Activated naive CD4-positive, alpha-beta T cell treated with anti-CD3 and anti-CD28 coated beads, Interleukin-2, amount 10 ng/mL, durations not matched to agents 7 days and 5 days (primary cell): Measurements from ENCODE around the gene CEP57L1.
A peak's percentile ranks its signal among the peaks of the same experiment; 100 is the strongest.
"Not testable (repeated sequence)": the region's sequence is repeated elsewhere in the genome, so short reads cannot be mapped to it uniquely, and the experiment has no call there.

Source experiments
- CTCF ChIA-PET: fragments of 350-600 bp; sonication (Branson Sonifier 250); formaldehyde crosslinking; loops from one replicate; lab custom pipeline; 2021; ENCODE audit warnings: antibody characterized with exemption; lab: Charles Lee
- DNase-seq: peaks from one replicate; pipeline ENCODE4 v3.0.0-alpha.2; 2020
- H3K27ac Mint-ChIP-seq: one replicate; pipeline ENCODE4 v1.8.0; 2021; ENCODE audit warnings: mild to moderate bottlenecking, moderate library complexity, mixed read lengths
- H3K27me3 Mint-ChIP-seq: one replicate; pipeline ENCODE4 v1.8.0; 2021; ENCODE audit warnings: mild to moderate bottlenecking, mixed read lengths
- H3K36me3 Mint-ChIP-seq: one replicate; pipeline ENCODE4 v1.8.0; 2021; ENCODE audit warnings: mixed read lengths
- H3K4me1 Mint-ChIP-seq: one replicate; pipeline ENCODE4 v1.8.0; 2021; ENCODE audit warnings: mixed read lengths
- H3K4me3 Mint-ChIP-seq: one replicate; pipeline ENCODE4 v1.8.0; 2021; ENCODE audit warnings: mild to moderate bottlenecking, moderate library complexity, mixed read lengths
- H3K9me3 Mint-ChIP-seq: one replicate; pipeline ENCODE4 v1.8.0; 2021; ENCODE audit warnings: mixed read lengths

Gene CEP57L1

GRCh38 chr6:109183109-109183650 lies 87.9 kb downstream of the CEP57L1 start:
- Mint-ChIP-seq H3K27me3 (peaks cover 35% of the 10 kb centered on the region), H3K4me1 (no peaks in the 10 kb centered on the region), H3K9me3 (no peaks in the 10 kb centered on the region), H3K4me3 (no peak overlapping the region), H3K36me3 (no peaks in the 10 kb centered on the region), H3K27ac (no peak overlapping the region)
- CTCF ChIA-PET, result interaction anchor here (1.0 to 2.6 kb wide), 4 partner anchors 200 to 343 kb away, joined by 3 to 14 read pairs (median 5); partner anchors contain the start of gene CD164
- no peak for DNase-seq

DNA sequence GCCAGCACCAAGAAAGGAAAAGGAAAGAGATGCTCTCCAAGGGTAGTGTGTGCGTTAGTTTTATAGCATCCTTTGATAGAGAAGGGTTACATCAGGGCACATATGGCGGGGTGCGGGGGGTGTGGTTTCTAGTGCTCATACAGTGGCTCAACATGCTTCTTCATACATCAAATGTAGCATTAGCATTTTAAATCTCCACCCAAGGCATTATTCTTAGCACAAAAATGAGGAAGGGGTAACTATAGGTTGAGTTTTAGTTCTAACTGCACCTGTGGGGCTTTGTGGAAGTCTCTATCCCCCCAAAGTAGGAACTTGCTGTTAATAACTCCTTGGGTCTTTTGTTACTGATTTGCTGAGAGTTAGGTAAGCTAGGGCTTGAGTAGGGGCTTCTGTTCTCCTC lies 89.3 kb downstream of the CEP57L1 start:
- peaks cover 35% of the 10 kb centered on the region for H3K27me3 Mint-ChIP-seq
- no peaks in the 10 kb centered on the region for H3K9me3 Mint-ChIP-seq
- no peak for DNase-seq
- CTCF ChIA-PET, result interaction anchor here (0.6 to 2.6 kb wide), 2 partner anchors 160 to 199 kb away, joined by 3 to 14 read pairs; partner anchors contain the start of gene CD164
- H3K27ac Mint-ChIP-seq, result no peak overlapping the region
- no peaks in the 10 kb centered on the region for H3K4me1 Mint-ChIP-seq
- no peak overlapping the region for H3K4me3 Mint-ChIP-seq
- no peaks in the 10 kb centered on the region for H3K36me3 Mint-ChIP-seq

GRCh38 chr6:109186012-109186411 lies 90.7 kb downstream of the CEP57L1 start:
- Mint-ChIP-seq H3K27ac (no peak overlapping the region), H3K27me3 (peaks cover 30% of the 10 kb centered on the region), H3K9me3 (peaks cover 5% of the 10 kb centered on the region), H3K4me3 (no peak overlapping the region), H3K4me1 (no peaks in the 10 kb centered on the region), H3K36me3 (peaks cover 3% of the 10 kb centered on the region)
- DNase-seq, result no peak
- CTCF ChIA-PET, result interaction anchor here (0.6 to 5.0 kb wide), 3 partner anchors 198 to 519 kb away, joined by 3 to 118 read pairs (median 4); partner anchors contain the start of genes CD164, PPIL6 and SMPD2

- no peak overlapping the region for H3K4me3 Mint-ChIP-seq
- CTCF ChIA-PET, result interaction anchor here (0.8 to 5.0 kb wide), 21 partner anchors 8 to 852 kb away, joined by 3 to 118 read pairs (median 4); partner anchors contain the start of genes CD164, PPIL6 and SMPD2
- peak; percentile 73 for DNase-seq
- H3K36me3 Mint-ChIP-seq, result peaks cover 5% of the 10 kb centered on the region
- H3K27me3 Mint-ChIP-seq, result peaks cover 31% of the 10 kb centered on the region
- no peak overlapping the region for H3K27ac Mint-ChIP-seq
- no peaks in the 10 kb centered on the region for H3K4me1 Mint-ChIP-seq
- peaks cover 17% of the 10 kb centered on the region for H3K9me3 Mint-ChIP-seq
Measured at GRCh38 chr6:109187399-109188114, 92.2 kb downstream of the CEP57L1 start.

- no peak for DNase-seq
- no peak overlapping the region for H3K27ac Mint-ChIP-seq
- H3K4me3 Mint-ChIP-seq, result no peak overlapping the region
- H3K4me1 Mint-ChIP-seq, result no peaks in the 10 kb centered on the region
- H3K36me3 Mint-ChIP-seq, result peaks cover 5% of the 10 kb centered on the region
- peaks cover 31% of the 10 kb centered on the region for H3K27me3 Mint-ChIP-seq
- peaks cover 20% of the 10 kb centered on the region for H3K9me3 Mint-ChIP-seq
- CTCF ChIA-PET, result interaction anchor here (0.8 to 5.0 kb wide), 22 partner anchors 8 to 852 kb away, joined by 3 to 118 read pairs (median 4); partner anchors contain the start of gene CD164
Measured at GRCh38 chr6:109188115-109188411, 92.8 kb downstream of the CEP57L1 start.

GRCh38 chr6:109191368-109191767 lies 96.1 kb downstream of the CEP57L1 start:
- CTCF ChIA-PET, H3K36me3 Mint-ChIP-seq, H3K4me3 Mint-ChIP-seq, DNase-seq, H3K4me1 Mint-ChIP-seq, H3K27ac Mint-ChIP-seq: not testable (repeated sequence)
- peaks cover 22% of the 10 kb centered on the region for H3K9me3 Mint-ChIP-seq
- peaks cover 11% of the 10 kb centered on the region for H3K27me3 Mint-ChIP-seq

- peaks cover 3% of the 10 kb centered on the region for H3K4me1 Mint-ChIP-seq
- H3K27me3 Mint-ChIP-seq, result peaks cover 6% of the 10 kb centered on the region
- H3K27ac Mint-ChIP-seq, result no peak overlapping the region
- DNase-seq, result no peak
- peaks cover 22% of the 10 kb centered on the region for H3K9me3 Mint-ChIP-seq
- no peak overlapping the region for H3K4me3 Mint-ChIP-seq
- CTCF ChIA-PET, result no interaction called here
- H3K36me3 Mint-ChIP-seq, result peaks cover 5% of the 10 kb centered on the region
Measured at GRCh38 chr6:109192865-109193264, 97.6 kb downstream of the CEP57L1 start.

- peaks cover 8% of the 10 kb centered on the region for H3K27me3 Mint-ChIP-seq
- peaks cover 3% of the 10 kb centered on the region for H3K4me1 Mint-ChIP-seq
- no peak overlapping the region for H3K4me3 Mint-ChIP-seq
- no peak for DNase-seq
- peaks cover 22% of the 10 kb centered on the region for H3K9me3 Mint-ChIP-seq
- CTCF ChIA-PET, result interaction anchor here (1.1 to 1.4 kb wide), 2 partner anchors 49 to 188 kb away, joined by 4 to 5 read pairs; partner anchors contain the start of gene CD164
- peaks cover 5% of the 10 kb centered on the region for H3K36me3 Mint-ChIP-seq
- no peak overlapping the region for H3K27ac Mint-ChIP-seq
Measured at GRCh38 chr6:109194880-109195279, 99.6 kb downstream of the CEP57L1 start.

DNA sequence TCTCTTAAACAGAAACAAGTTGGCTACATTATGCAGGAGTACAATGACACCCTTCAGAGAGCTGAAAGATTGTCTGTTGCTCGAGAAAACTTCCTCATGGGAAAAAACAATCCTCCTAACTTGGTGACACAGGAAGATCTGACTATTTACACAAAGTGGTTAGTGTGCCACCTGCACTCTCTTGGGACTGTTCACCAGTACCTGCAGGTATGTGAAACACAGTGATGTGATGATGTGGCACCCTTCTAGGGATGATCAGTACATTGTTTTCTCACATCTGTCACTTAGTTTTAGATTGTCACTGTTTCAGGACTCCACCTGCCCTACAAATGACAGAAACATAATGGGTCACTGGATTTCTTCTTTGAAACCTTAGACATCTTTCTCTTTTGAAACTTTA lies 101.8 kb downstream of the CEP57L1 start:
- H3K9me3 Mint-ChIP-seq, result peaks cover 10% of the 10 kb centered on the region
- no peak overlapping the region for H3K4me3 Mint-ChIP-seq
- H3K4me1 Mint-ChIP-seq, result peaks cover 3% of the 10 kb centered on the region
- peaks cover 4% of the 10 kb centered on the region for H3K27me3 Mint-ChIP-seq
- CTCF ChIA-PET, result interaction anchor here (1.2 to 1.7 kb wide), 2 partner anchors 9 to 39 kb away, joined by 4 to 5 read pairs; no protein-coding TSS in a partner anchor
- DNase-seq, result no peak
- H3K27ac Mint-ChIP-seq, result no peak overlapping the region
- no peaks in the 10 kb centered on the region for H3K36me3 Mint-ChIP-seq

DNA sequence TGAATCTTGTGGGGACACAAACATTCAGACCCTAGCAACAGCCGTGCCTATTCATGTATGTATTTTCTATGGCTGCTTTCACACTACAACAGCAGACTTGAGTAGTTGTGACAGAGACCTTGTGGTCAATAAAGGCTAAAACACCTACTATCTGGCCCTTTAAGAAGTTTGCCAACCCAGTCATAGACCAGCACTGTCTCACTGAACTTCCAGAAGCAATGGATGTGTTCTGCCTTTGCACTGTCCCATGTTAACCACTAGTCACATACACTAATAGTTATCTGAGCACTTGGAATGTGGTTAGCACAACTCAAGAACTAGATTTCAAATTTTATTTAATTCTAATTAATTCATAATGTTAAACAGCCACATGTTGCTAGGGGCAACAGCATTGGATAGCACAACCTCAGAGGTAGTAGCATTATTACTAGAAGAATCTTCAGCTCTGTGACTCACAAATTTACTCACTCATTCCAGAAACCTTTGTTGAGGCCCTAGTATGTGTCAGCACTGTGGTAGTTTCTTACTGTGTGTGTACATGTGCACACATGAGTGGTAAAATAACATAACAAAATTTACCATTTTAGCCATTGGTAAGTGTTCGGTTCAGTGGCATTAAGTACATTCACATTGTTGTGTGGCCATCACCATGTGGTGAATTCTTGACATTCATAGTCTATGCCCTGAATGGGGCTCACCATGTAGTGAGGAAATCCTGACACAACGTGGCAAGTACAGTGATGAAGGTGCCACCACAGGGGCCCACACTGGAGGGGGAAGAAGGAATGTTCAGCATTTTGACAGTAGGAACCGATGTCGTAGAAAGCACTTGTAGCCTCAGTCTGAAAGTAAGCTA lies 107.3 kb downstream of the CEP57L1 start:
- no peaks in the 10 kb centered on the region for H3K36me3 Mint-ChIP-seq
- no peak for DNase-seq
- no peak overlapping the region for H3K4me3 Mint-ChIP-seq
- no peaks in the 10 kb centered on the region for H3K9me3 Mint-ChIP-seq
- CTCF ChIA-PET, result no interaction called here
- H3K27ac Mint-ChIP-seq, result no peak overlapping the region
- H3K4me1 Mint-ChIP-seq, result no peaks in the 10 kb centered on the region
- peaks cover 4% of the 10 kb centered on the region for H3K27me3 Mint-ChIP-seq

GRCh38 chr6:109204511-109204910 lies 109.2 kb downstream of the CEP57L1 start:
- Mint-ChIP-seq H3K4me1 (no peaks in the 10 kb centered on the region), H3K36me3 (no peaks in the 10 kb centered on the region), H3K9me3 (no peaks in the 10 kb centered on the region), H3K27ac (no peak overlapping the region), H3K27me3 (no peaks in the 10 kb centered on the region), H3K4me3 (no peak overlapping the region)
- CTCF ChIA-PET, result no interaction called here
- no peak for DNase-seq

- no peak overlapping the region for H3K27ac Mint-ChIP-seq
- H3K9me3 Mint-ChIP-seq, result peaks cover 6% of the 10 kb centered on the region
- H3K27me3 Mint-ChIP-seq, result peaks cover 28% of the 10 kb centered on the region
- CTCF ChIA-PET, result no interaction called here
- H3K4me1 Mint-ChIP-seq, result no peaks in the 10 kb centered on the region
- no peak overlapping the region for H3K4me3 Mint-ChIP-seq
- DNase-seq, result no peak
- H3K36me3 Mint-ChIP-seq, result no peaks in the 10 kb centered on the region
Measured at GRCh38 chr6:109212683-109213082, 117.4 kb downstream of the CEP57L1 start.
